LoVo (cell line): ENCODE data around the gene FKBP1A.
"Not testable (repeated sequence)": the region's sequence is repeated elsewhere in the genome, so short reads cannot be mapped to it uniquely, and the experiment has no call there.

Experiments
- DNase-seq: peaks from one replicate; pipeline ENCODE4 v3.0.0-alpha.2; 2016; ENCODE audit warnings: low spot score

Gene FKBP1A

GRCh38 chr20:1417273-1417672, 24.4 kb upstream of the FKBP1A start:
- DNase-seq: no peak

GRCh38 chr20:1415667-1416468, 23.0 kb upstream of the FKBP1A start:
- DNase-seq: peak; percentile 80

- DNase-seq: no peak
These were observed 22.1 kb upstream of the FKBP1A start for GRCh38 chr20:1414982-1415381.

GRCh38 chr20:1405801-1406200, 12.9 kb upstream of the FKBP1A start:
- no peak for DNase-seq

- no peak for DNase-seq
These were observed 10.8 kb upstream of the FKBP1A start for GRCh38 chr20:1403624-1404023.

GRCh38 chr20:1402149-1402548, 9.3 kb upstream of the FKBP1A start:
- DNase-seq: no peak

- DNase-seq: no peak
These were observed 8.6 kb upstream of the FKBP1A start for GRCh38 chr20:1401451-1401907.

GRCh38 chr20:1399678-1400366, 7.0 kb upstream of the FKBP1A start:
- peak; percentile 69 for DNase-seq

- not testable (repeated sequence) for DNase-seq
These were observed 5.3 kb upstream of the FKBP1A start for GRCh38 chr20:1398185-1398584.

GRCh38 chr20:1397710-1398109, 4.9 kb upstream of the FKBP1A start:
- no peak for DNase-seq

- no peak for DNase-seq
These were observed 3.8 kb upstream of the FKBP1A start for GRCh38 chr20:1396702-1397101.

GRCh38 chr20:1396264-1396663, 3.4 kb upstream of the FKBP1A start:
- DNase-seq: no peak

GRCh38 chr20:1394686-1395085, 1.8 kb upstream of the FKBP1A start:
- DNase-seq: no peak

GRCh38 chr20:1393507-1393882, 641 bp upstream of the FKBP1A start:
- no peak for DNase-seq

- no peak for DNase-seq
These were observed 486 bp downstream of the FKBP1A start for GRCh38 chr20:1392443-1392692.

- DNase-seq: no peak
These were observed 1.0 kb downstream of the FKBP1A start for GRCh38 chr20:1391640-1392442.

GRCh38 chr20:1390581-1391403, 2.1 kb downstream of the FKBP1A start:
- DNase-seq: no peak

- DNase-seq: no peak
These were observed 2.9 kb downstream of the FKBP1A start for GRCh38 chr20:1389703-1390580.

GRCh38 chr20:1388741-1389483, 3.9 kb downstream of the FKBP1A start:
- no peak for DNase-seq

- DNase-seq: no peak
These were observed 4.6 kb downstream of the FKBP1A start for GRCh38 chr20:1388253-1388652.
